Activated effector memory CD4-positive, alpha-beta T cell treated with anti-CD3 and anti-CD28 coated beads, Interleukin-2, amount 50 U/mL, for 16 hours (primary cell): Measurements from ENCODE around the gene SLC19A1.
A peak's percentile ranks its signal among the peaks of the same experiment; 100 is the strongest.
"Not testable (repeated sequence)": the region's sequence is repeated elsewhere in the genome, so short reads cannot be mapped to it uniquely, and the experiment has no call there.

Source experiments
- DNase-seq: peaks from one replicate; pipeline ENCODE4 v3.0.0-alpha.2; 2020

Gene SLC19A1

GRCh38 chr21:45503226-45503625 is 39.0 kb downstream of the SLC19A1 start:
- DNase-seq, result not testable (repeated sequence)

DNA sequence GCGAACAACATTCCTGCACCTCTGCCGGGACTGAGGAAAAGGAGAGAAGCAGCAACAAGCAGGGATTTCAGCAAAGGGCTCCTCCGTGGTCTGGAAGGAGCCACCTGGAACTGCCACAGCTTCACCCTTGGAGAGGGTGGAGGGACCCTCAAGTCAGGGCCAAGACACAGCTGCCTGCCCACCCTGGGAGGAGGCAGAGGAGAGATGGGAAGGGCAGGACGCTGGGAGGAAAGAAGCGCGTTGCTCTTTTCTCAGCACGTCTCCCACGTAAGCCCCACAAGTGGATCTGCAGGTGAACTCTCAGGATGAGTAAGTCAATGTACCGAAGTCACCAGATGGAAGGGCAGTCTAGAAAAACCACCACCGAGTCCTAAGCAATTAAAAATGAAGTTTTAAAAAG is 39.6 kb downstream of the SLC19A1 start:
- DNase-seq, result peak; percentile 37

DNA sequence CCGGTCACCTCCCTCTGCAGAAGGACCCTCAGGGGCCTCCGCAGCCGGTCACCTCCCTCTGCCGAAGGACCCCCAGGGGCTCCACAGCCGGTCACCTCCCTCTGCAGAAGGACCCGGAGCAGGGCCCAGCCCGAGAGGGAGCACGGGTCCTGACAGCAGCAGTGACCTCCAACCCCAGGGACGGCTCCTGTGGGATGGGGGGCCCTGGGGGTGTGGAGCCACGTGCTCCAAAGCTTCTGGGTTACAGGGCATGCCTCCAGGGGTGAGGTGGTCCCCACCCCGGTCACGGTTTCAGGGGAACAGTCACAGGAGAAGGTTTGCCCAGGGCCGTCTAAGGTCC is 40.3 kb downstream of the SLC19A1 start:
- peak; percentile 60 for DNase-seq

DNA sequence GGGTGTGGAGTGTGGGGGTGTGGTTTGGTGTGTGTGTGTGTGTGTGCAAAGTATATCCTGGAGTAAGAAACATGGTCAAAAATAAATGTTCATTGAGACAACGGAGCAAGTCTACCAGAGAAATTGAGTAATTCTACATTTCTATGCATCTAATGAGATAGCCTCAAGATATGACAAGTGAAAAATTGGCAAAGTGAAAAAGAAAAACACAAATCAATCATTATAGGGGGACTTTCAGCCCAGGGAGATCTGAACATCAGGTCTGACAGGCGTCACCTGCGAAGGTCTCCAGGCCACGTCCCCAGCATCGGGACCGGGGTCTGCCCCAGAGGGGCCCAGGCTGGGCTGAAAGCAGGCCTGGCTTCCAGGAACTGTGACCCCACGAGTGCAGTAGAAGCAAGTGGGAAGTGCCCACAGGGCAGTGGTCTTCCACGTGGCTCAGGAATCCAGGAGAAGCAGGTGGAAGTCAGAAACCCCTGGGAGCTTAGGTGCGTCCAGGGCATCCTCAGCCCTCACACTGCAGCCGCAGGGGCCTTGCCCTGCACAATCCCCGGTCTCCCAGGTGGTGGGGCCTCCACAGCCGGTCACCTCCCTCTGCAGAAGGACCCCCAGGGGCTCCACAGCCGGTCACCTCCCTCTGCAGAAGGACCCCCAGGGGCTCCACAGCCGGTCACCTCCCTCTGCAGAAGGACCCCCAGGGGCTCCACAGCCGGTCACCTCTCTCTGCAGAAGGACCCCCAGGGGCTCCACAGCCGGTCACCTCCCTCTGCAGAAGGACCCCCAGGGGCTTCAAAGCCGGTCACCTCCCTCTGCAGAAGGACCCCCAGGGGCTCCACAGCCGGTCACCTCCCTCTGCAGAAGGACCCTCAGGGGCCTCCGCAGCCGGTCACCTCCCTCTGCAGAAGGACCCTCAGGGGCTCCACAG is 40.9 kb downstream of the SLC19A1 start:
- DNase-seq, result peak; percentile 60

- peak; percentile 10 for DNase-seq
Observed at GRCh38 chr21:45499970-45500577, 42.2 kb downstream of the SLC19A1 start.

- DNase-seq, result no peak
Observed at GRCh38 chr21:45499201-45499750, 43.0 kb downstream of the SLC19A1 start.

GRCh38 chr21:45498646-45499000 is 43.6 kb downstream of the SLC19A1 start:
- no peak for DNase-seq

DNA sequence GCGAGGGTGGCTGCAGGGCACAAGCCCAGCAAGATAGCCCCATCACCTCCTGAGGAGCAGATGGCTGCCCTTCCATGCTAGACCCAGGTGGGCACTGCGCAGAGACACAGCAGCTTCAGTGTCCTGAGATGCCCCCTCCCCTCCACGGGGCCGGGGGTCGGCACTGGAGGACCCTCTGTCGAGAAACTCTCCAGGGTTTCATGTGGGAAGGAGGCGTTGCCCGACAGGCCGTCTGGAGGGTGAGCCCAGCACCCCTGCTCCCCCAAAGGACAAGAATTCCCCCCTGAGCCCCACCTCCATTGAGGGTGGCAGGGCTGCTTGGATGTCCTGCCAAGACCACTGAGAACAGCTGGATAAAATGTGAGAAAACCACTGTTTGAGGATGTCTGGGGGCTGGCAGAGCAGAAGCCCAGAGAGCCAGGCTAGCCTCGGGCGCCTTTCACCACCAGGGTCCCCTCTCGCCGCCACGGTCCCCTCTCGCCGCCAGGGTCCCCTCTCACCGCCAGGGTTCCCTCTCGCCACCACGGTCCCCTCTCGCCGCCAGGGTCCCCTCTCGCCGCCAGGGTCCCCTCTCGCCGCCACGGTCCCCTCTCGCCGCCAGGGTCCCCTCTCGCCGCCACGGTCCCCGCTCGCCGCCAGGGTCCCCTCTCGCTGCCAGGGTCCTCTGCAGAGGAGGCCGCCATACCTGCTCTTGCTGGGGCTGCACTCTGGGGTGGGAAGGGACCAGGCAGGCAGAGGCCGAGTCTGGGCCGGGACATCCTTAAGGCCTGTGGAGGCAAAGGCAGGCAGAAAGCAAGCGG is 44.2 kb downstream of the SLC19A1 start:
- DNase-seq, result no peak

DNA sequence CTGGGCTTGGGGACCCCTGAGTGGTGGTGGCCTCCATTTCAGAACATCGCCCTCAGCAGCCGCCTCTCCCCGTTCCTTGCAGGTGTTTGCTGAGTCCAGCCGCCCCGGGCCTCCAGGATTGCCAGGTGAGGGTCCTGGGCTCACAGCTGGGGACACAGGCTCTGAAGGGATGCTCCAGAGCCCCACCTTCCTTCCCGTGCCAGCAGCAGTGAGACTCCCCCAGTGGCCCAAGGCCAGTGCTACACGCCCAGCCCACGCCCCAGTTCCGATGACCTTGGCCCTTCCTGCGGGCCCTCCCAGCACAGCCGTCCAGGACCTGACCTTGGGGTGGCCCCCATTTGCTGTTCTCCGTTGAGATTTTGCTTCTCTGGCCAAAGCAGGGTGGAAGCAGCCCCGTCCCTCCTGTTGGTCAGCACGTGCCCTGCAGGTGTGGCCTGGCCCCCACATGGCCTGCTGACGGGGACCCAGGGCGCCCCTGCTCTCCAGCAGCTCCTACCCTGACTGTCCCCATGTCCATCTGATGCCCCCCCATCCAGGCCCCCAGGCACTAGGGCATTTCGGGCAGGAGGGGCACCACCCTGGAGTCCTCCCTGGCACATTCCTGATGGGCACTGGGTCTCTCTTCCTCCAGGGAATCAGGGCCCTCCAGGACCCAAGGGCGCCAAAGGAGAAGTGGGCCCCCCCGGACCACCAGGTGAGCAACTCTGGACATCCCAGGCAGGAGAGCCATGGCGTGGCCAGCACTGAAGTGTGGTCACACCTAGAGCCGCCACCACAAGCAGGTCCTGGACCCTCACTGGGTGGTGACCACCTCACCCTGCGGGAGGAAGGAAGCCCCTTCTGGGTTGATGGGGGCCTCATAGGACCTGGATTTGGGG is 45.0 kb downstream of the SLC19A1 start:
- DNase-seq, result no peak

GRCh38 chr21:45496151-45496967 is 45.9 kb downstream of the SLC19A1 start:
- no peak for DNase-seq

- DNase-seq, result no peak
Observed at GRCh38 chr21:45494851-45495680, 47.2 kb downstream of the SLC19A1 start.

DNA sequence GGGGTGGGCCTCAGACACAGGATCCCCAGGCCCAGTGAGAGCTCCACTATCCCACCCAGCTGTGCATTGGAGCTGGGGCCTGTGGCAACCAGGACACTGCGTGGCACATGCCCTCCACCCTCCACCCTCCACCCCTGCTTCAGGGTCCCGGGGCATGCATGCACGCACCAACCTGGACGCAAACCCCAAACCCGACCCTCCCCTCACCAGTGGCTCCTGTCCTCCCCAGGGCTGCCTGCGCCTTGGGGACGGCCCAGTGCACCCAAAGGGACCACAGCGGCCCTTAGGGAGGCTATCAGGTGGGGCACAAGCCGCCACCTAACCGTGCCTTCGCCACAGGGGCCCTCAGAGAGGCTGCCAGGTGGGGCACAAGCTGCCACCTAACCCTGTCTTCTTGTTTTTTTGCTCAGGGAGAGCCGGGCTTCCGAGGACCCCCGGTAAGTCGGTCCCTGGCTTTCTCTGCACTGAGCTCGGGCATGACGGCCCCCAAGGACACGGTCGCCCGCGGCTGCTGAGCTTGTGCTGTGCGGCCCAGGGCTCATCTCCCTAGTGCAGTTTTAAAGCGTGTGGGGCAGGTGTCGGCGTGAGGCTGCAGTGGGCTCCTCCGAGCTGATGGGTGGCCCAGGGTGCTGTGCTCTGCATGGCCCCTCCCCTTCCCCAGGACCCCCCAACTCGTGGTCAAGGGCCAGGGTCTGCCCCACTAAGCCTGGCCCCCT is 47.9 kb downstream of the SLC19A1 start:
- DNase-seq, result no peak

GRCh38 chr21:45493401-45494001 is 48.7 kb downstream of the SLC19A1 start:
- DNase-seq, result no peak

DNA sequence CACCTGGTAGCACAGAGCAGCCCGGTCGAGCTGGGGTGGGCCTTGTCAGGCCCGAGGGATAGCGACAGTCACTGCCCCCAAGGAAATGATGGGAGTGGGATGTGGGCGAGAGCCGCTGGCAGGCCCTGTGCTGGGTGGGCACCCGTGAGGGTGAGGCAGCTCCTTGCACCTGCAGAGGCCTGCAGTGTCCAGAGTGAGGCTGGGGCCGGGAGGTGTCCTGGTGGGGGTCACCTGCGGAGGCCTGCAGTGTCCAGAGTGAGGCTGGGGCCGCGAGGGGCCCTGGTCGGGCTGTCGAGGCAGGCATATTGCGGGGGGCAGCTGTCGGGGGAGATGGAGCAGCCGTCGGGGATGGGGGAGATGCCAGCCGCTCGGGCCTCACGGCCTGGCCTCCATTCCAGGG is 49.5 kb downstream of the SLC19A1 start:
- no peak for DNase-seq

GRCh38 chr21:45491623-45492022 is 50.6 kb downstream of the SLC19A1 start:
- no peak for DNase-seq

DNA sequence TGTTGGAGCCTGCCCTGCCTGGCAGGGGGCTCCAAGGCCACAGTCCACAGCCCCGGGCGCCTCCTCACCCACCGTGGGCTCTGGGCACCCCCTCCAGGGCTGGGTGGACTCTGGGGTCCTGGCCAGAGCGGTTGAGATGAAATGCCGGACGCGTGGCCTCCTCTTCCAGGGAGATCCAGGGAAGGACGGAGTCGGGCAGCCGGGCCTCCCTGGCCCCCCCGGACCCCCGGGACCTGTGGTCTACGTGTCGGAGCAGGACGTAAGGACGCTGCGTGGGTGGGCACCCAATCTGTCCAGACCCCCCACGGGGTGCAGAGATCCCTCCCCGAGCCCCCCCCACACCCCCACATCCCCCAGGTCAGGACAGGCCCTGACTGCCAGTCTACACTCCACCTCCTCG is 51.2 kb downstream of the SLC19A1 start:
- no peak for DNase-seq

GRCh38 chr21:45490049-45490731 is 52.0 kb downstream of the SLC19A1 start:
- no peak for DNase-seq

DNA sequence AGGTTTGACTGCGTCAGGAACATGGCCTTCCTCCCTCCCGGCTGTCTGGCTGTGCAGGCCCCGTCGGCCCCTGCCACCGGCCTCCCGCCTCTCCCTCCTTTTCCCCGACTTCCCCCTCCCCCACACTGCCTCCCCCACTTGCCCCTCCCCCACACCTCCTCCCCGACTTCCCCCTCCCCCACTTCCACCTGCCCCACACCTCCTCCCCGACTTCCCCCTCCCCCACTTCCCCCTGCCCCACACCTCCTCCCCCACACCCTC is 52.6 kb downstream of the SLC19A1 start:
- no peak for DNase-seq
